ENCODE measurements around the gene NUBPL. TPM values are rescaled to one million over a fixed set of nuclear protein-coding genes. Genes with fewer than 3 reads are reported as not detected.
"Not testable (repeated sequence)": the region's sequence is repeated elsewhere in the genome, so short reads cannot be mapped to it uniquely, and the experiment has no call there.

Gene NUBPL
- total RNA-seq, 4 donors from 2014 or later = 7.5 to 28.9 (median 11.9) TPM

- Histone ChIP-seq H3K36me3 (no peaks in the 10 kb centered on the region), H3K27ac (no peak overlapping the region), H3K4me3 (no peak overlapping the region), H3K27me3 (no peaks in the 10 kb centered on the region), H3K4me1 (no peaks in the 10 kb centered on the region), H3K9me3 (no peaks in the 10 kb centered on the region)
- no peak for DNase-seq (ENCODE audit: low spot score in 2 of 2)
- WGBS = 100% methylated on average over 1 of the region's 1 CpG
- TF ChIP-seq CTCF (IDR thresholded peaks at IDR 0.05) (no peak), POLR2AphosphoS5 (IDR thresholded peaks at IDR 0.05) (no peak), POLR2A (IDR thresholded peaks at IDR 0.05) (no peak), EP300 (IDR thresholded peaks at IDR 0.05) (no peak)
These were observed 227.1 kb downstream of the NUBPL start for GRCh38 chr14:31788340-31788739.

- no peak overlapping the region for H3K4me3 ChIP-seq
- no peaks in the 10 kb centered on the region for H3K36me3 ChIP-seq
- no peaks in the 10 kb centered on the region for H3K9me3 ChIP-seq
- no peak overlapping the region for H3K27ac ChIP-seq
- no peak for DNase-seq (ENCODE audit: low spot score in 2 of 2)
- no peaks in the 10 kb centered on the region for H3K4me1 ChIP-seq
- TF ChIP-seq CTCF (IDR thresholded peaks at IDR 0.05) = no peak
- TF ChIP-seq POLR2A (IDR thresholded peaks at IDR 0.05) = no peak
- TF ChIP-seq POLR2AphosphoS5 (IDR thresholded peaks at IDR 0.05) = no peak
- no peak for TF ChIP-seq EP300 (IDR thresholded peaks at IDR 0.05)
- no peaks in the 10 kb centered on the region for H3K27me3 ChIP-seq
These were observed 231.5 kb downstream of the NUBPL start for GRCh38 chr14:31792726-31793125.

GRCh38 chr14:31797946-31798345 lies 236.7 kb downstream of the NUBPL start:
- not testable (repeated sequence) for H3K9me3 ChIP-seq; H3K27ac ChIP-seq; H3K27me3 ChIP-seq; H3K36me3 ChIP-seq; H3K4me1 ChIP-seq; DNase-seq (ENCODE audit: low spot score in 2 of 2); H3K4me3 ChIP-seq
- 97% methylated on average over 3 of the region's 3 CpGs for WGBS

GRCh38 chr14:31802838-31803237 lies 241.6 kb downstream of the NUBPL start:
- no peak for DNase-seq (ENCODE audit: low spot score in 2 of 2)
- H3K27me3 ChIP-seq = no peaks in the 10 kb centered on the region
- no peaks in the 10 kb centered on the region for H3K36me3 ChIP-seq
- TF ChIP-seq CTCF (IDR thresholded peaks at IDR 0.05) = no peak
- no peak for TF ChIP-seq EP300 (IDR thresholded peaks at IDR 0.05)
- TF ChIP-seq POLR2A (IDR thresholded peaks at IDR 0.05) = no peak
- TF ChIP-seq POLR2AphosphoS5 (IDR thresholded peaks at IDR 0.05) = no peak
- no peaks in the 10 kb centered on the region for H3K4me1 ChIP-seq
- H3K9me3 ChIP-seq = no peaks in the 10 kb centered on the region
- H3K4me3 ChIP-seq = no peak overlapping the region
- no peak overlapping the region for H3K27ac ChIP-seq

- Histone ChIP-seq H3K36me3 (no peaks in the 10 kb centered on the region), H3K27me3 (no peaks in the 10 kb centered on the region), H3K4me3 (no peak overlapping the region), H3K27ac (no peak overlapping the region), H3K4me1 (no peaks in the 10 kb centered on the region), H3K9me3 (no peaks in the 10 kb centered on the region)
- TF ChIP-seq CTCF (IDR thresholded peaks at IDR 0.05) (no peak), POLR2AphosphoS5 (IDR thresholded peaks at IDR 0.05) (no peak), EP300 (IDR thresholded peaks at IDR 0.05) (no peak), POLR2A (IDR thresholded peaks at IDR 0.05) (no peak)
- DNase-seq (ENCODE audit: low spot score in 2 of 2) = no peak
These were observed 245.0 kb downstream of the NUBPL start for GRCh38 chr14:31806249-31806648.

GRCh38 chr14:31811693-31812628 lies 250.8 kb downstream of the NUBPL start:
- WGBS = 94% methylated on average over 15 of the region's 15 CpGs

GRCh38 chr14:31813724-31814490 lies 252.7 kb downstream of the NUBPL start:
- H3K4me3 ChIP-seq; H3K27me3 ChIP-seq; DNase-seq (ENCODE audit: low spot score in 2 of 2); H3K36me3 ChIP-seq; H3K27ac ChIP-seq; H3K4me1 ChIP-seq; H3K9me3 ChIP-seq: not testable (repeated sequence)
- WGBS = 46% methylated on average over 2 of the region's 2 CpGs

More at GRCh38 chr14:31811693-31812628, 250.8 kb downstream of the NUBPL start:
- H3K4me3 ChIP-seq; DNase-seq (ENCODE audit: low spot score in 2 of 2); H3K27ac ChIP-seq; H3K27me3 ChIP-seq; H3K9me3 ChIP-seq; H3K36me3 ChIP-seq; H3K4me1 ChIP-seq: not testable (repeated sequence)

Data from suprapubic skin (tissue), 4 donors.